ENCODE data around the gene GRK5. TPM values are rescaled to one million over a fixed set of nuclear protein-coding genes. Genes with fewer than 3 reads are reported as not detected.
A peak's percentile ranks its signal among the peaks of the same experiment; 100 is the strongest.

The GRK5 gene
- polyA plus RNA-seq, 1 experiment, result 20.8 TPM

DNA sequence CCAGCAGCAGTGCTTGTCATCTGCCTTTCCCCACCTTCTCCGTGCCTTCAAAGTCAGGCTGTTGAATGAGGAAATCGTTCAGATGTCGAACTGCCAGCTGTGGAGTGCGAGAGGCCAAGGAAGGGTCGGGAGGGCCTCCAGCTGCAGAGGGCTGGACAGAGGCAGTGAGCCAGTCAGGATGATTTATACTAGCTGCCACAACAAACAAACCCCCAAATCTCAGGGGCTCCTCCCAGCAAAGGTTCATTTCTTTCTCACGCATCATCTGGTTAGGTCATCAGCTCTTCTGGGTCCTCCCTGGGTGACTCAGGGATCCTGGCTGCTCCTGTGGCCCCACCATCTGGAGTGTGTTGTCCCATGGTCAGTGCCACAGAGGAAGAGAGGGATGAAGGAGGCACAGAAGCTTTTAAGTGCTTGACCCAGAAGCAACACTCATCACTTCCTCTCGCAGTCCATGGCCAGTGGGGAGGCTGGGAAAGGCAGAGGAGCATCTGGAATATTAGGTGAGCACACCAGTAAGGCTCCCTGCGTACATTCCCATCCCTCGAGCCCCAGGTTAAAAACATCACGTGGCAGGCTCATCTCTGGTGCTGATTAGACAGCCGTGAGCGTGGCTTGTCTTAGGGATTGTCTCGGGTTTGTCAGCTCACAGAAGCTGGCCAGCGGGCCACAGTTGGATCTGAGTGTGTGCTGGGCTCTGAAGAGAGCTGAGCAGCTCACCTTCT is 194.5 kb downstream of the GRK5 start:
- no peak overlapping the region for H3K4me3 ChIP-seq (ENCODE audit: low read depth, low read length)
- peak; percentile 99 for DNase-seq (ENCODE audit: low read depth)
- CTCF ChIA-PET, result interaction anchor here (0.5 to 2.5 kb wide), 11 partner anchors 12 to 203 kb away, joined by 3 to 9 read pairs (median 3); partner anchors contain the start of gene GRK5
- H3K36me3 ChIP-seq (ENCODE audit: control insufficient read depth, insufficient read depth, low read length), result peaks cover 2% of the 10 kb centered on the region
- POLR2A ChIA-PET, result interaction anchor here (0.6 kb wide), 1 partner anchor 20 kb away, joined by 4 read pairs; no protein-coding TSS in a partner anchor
- no peaks in the 10 kb centered on the region for H3K27me3 ChIP-seq (ENCODE audit: control insufficient read depth, insufficient read depth, low read length)
- TF ChIP-seq, protein P1, sequence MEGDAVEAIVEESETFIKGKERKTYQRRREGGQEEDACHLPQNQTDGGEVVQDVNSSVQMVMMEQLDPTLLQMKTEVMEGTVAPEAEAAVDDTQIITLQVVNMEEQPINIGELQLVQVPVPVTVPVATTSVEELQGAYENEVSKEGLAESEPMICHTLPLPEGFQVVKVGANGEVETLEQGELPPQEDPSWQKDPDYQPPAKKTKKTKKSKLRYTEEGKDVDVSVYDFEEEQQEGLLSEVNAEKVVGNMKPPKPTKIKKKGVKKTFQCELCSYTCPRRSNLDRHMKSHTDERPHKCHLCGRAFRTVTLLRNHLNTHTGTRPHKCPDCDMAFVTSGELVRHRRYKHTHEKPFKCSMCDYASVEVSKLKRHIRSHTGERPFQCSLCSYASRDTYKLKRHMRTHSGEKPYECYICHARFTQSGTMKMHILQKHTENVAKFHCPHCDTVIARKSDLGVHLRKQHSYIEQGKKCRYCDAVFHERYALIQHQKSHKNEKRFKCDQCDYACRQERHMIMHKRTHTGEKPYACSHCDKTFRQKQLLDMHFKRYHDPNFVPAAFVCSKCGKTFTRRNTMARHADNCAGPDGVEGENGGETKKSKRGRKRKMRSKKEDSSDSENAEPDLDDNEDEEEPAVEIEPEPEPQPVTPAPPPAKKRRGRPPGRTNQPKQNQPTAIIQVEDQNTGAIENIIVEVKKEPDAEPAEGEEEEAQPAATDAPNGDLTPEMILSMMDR (IDR thresholded peaks at IDR 0.05; ENCODE audit: insufficient read depth, low read depth, low read length), result no peak

- CTCF ChIA-PET, result no interaction called here
- TF ChIP-seq, protein P1 (IDR thresholded peaks at IDR 0.05; ENCODE audit: insufficient read depth, low read depth, low read length), result 0 out of 2 replicates have a peak, but pooled peaks have one; percentile 2
Observed at GRCh38 chr10:119403921-119404320, 196.6 kb downstream of the GRK5 start.

GRCh38 chr10:119404719-119405519 is 197.5 kb downstream of the GRK5 start:
- TF ChIP-seq, protein P1 (IDR thresholded peaks at IDR 0.05; ENCODE audit: insufficient read depth, low read depth, low read length), result no peak
- Histone ChIP-seq H3K36me3 (ENCODE audit: control insufficient read depth, insufficient read depth, low read length) (no peaks in the 10 kb centered on the region; the same call in 1 of the 2 replicates), H3K4me3 (ENCODE audit: low read depth, low read length) (no peak overlapping the region), H3K27me3 (ENCODE audit: control insufficient read depth, insufficient read depth, low read length) (no peaks in the 10 kb centered on the region)
- POLR2A ChIA-PET, result no interaction called here
- CTCF ChIA-PET, result interaction anchor here (1.9 kb wide), 1 partner anchor 10 kb away, joined by 5 read pairs; no protein-coding TSS in a partner anchor
- no peak for DNase-seq (ENCODE audit: low read depth)

More at GRCh38 chr10:119403921-119404320, 196.6 kb downstream of the GRK5 start:
- POLR2A ChIA-PET, result no interaction called here
- Histone ChIP-seq H3K27me3 (ENCODE audit: control insufficient read depth, insufficient read depth, low read length) (no peaks in the 10 kb centered on the region), H3K36me3 (ENCODE audit: control insufficient read depth, insufficient read depth, low read length) (peaks cover 2% of the 10 kb centered on the region), H3K4me3 (ENCODE audit: low read depth, low read length) (no peak overlapping the region)
- no peak for DNase-seq (ENCODE audit: low read depth)

GRCh38 chr10:119405520-119405807 is 198.1 kb downstream of the GRK5 start:
- Histone ChIP-seq H3K36me3 (ENCODE audit: control insufficient read depth, insufficient read depth, low read length) (no peaks in the 10 kb centered on the region; the same call in 1 of the 2 replicates), H3K27me3 (ENCODE audit: control insufficient read depth, insufficient read depth, low read length) (no peaks in the 10 kb centered on the region), H3K4me3 (ENCODE audit: low read depth, low read length) (no peak overlapping the region)
- ChIA-PET CTCF (interaction anchor here (1.9 kb wide), 1 partner anchor 9 kb away, joined by 5 read pairs; no protein-coding TSS in a partner anchor), POLR2A (no interaction called here)
- TF ChIP-seq, protein P1 (IDR thresholded peaks at IDR 0.05; ENCODE audit: insufficient read depth, low read depth, low read length), result no peak
- DNase-seq (ENCODE audit: low read depth), result no peak

GRCh38 chr10:119406137-119406536 is 198.8 kb downstream of the GRK5 start:
- no peak for DNase-seq (ENCODE audit: low read depth)
- Histone ChIP-seq H3K4me3 (ENCODE audit: low read depth, low read length) (no peak overlapping the region), H3K27me3 (ENCODE audit: control insufficient read depth, insufficient read depth, low read length) (no peaks in the 10 kb centered on the region), H3K36me3 (ENCODE audit: control insufficient read depth, insufficient read depth, low read length) (no peaks in the 10 kb centered on the region; the same call in 1 of the 2 replicates)
- ChIA-PET POLR2A (no interaction called here), CTCF (interaction anchor here (1.0 to 1.9 kb wide), 4 partner anchors 8 to 207 kb away, joined by 3 to 5 read pairs (median 5); partner anchors contain the start of gene GRK5)
- TF ChIP-seq, protein P1 (IDR thresholded peaks at IDR 0.05; ENCODE audit: insufficient read depth, low read depth, low read length), result no peak

Data from BJ (cell line).